Lung microvascular endothelial cell (primary cell): ENCODE measurements around the gene ANKRD13D. TPM values are rescaled to one million over a fixed set of nuclear protein-coding genes. Genes with fewer than 3 reads are reported as not detected.
A peak's percentile ranks its signal among the peaks of the same experiment; 100 is the strongest.

Source experiments
- DNase-seq, 2 donors: peaks; one replicate each; pipeline versions ENCODE4 v3.0.0 to v3.0.0-alpha.2; 2010; ENCODE audit warnings: low read depth in 2 of 2
- total RNA-seq: library from RNA; depleted of rRNA; stranded (reverse); fragments of >200 nt; gene quantifications from 2 replicates; pipeline ENCODE4 v1.2.1, GENCODE V29; 2014

The ANKRD13D gene
- total RNA-seq, 1 donor from 2014 or later = 30.2 TPM

DNA sequence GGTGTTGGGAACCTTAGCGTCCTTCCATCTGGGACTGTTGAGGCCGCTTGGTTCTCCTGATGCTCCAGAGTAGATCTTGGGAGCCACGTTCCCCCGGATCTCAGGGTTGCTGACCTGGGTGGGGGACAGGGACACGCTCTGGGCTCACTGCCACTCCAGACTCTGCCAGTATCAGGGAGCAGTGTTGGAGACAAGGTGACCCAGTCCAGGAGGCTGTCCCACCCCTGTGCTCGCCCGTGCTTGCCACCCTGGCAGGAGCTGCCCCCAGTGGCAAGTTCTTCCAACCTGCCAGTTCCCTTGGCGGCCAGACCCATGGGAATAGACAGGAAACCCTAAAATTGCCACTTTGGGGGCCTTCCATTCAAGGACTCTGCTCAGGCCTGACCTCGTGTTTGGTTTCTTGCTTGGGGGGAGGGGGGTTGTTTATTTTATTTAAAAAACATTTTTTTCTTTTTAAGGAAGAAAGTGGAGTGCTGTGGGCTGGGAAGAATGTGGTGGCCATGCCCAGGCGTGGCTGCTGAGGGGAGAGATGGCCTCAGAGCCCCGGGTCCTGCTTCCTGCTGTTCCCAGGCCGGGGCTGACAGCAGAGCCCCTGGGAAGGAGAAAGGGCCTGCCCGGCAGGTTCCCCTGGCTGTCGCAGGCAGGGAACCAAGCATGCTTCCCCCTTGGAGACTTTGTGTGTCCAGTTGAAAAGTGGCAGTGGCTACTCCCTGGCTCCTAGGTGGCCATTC lies 15.7 kb upstream of the ANKRD13D start:
- no peak for DNase-seq

DNA sequence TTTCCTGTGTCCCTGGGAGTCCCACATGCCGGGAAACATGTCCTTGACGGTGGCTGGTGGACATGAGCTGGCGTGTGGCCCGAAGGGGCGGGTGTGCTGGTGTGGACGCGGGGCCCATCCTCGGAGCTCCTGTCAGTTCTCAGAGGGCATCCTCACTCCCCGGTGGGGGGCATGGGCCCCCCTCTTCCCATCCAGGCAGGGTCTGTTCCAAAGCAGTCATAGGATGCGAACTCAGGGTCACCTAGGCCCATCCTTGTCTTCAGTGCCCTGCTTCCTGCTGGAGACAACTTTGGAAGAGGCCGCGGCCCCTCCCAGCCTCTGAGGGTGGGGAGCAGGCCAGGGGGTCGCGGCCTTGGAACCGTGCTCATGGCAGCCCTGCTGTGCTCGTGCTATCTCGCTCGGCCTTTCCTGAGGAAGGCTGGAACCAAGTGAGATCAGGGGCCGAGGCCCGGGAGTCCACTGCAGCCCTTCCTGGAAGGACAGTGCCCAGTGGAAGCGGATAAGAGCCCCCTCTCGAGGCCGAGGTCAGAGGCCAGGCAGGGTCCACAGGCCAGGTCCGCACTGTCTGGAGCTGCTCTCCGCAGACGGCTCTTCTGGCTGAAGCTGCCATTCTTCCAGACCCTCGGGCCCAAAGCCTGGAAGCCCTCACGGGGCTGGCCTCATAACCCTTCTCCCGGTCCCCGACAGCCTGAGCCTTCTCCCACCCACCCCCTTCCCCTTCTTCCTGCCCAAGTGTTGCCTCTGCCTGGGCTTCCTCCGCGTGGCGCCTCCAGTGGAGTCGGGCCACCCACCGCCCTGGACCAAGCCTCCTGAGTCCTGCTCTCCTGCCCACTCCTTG lies 14.1 kb upstream of the ANKRD13D start:
- peak in 1 of 2 donors; percentile 30 for DNase-seq

DNA sequence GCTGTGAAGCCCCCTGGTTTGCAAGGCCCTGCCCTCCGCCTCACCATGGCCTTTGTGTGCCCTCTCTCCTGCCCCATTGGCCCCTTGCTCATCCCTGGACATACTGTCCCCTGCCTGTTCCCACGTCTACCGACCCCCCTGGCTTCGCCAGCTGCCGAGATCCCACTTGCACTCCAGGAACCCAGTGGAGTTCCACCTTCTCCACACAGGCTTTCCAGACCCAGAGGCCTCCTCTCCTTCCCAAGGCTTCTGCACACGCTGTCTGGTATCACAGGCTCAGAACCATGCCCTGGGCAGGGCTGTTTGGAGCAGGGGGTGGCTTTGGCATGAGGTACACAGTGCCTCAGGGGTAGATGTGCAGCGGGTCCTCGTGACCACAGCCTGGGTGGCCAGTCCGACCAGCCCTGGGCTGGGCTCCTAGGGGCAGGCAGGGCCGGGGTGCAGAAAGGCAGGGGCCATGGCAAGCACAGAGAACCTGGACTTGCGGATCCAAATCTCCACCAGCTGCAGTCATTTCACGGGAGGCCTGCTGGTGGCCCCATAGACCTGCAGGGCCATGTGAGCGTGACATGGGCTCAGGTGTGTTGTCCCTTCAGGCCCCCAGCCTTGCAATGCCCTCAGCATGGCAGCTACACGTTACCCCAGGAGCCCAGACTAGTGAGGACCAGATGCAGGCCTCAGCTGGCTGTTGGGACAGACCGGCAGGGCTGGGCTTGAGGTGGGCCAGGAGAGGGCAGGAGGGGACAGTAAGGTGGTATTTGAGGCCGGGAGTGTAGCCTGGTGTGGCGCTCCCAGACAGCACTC lies 13.3 kb upstream of the ANKRD13D start:
- DNase-seq = no peak

DNA sequence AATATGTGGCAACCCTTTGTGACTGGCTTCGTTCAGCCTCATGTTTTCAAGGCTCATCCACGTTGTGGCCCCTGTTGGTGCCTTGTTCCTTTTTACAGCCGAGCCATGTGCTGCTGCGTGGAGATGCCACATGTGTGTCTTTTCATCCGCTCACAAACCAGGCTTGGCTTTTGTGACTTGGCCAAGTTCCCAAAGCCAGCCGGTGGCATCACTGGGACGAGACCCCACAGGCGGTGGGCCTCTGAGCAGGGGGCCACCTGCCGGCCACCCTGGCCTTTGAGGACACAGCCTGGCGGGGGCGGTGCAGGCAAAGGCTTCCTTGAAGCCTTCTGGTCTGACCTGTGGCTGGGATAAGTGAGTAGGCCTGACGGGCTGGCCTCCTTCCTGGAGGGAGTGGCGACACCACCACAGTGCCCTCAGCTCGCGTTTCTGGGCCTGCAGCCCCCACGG lies 12.3 kb upstream of the ANKRD13D start:
- DNase-seq = peak; percentile 40 to 74

DNA sequence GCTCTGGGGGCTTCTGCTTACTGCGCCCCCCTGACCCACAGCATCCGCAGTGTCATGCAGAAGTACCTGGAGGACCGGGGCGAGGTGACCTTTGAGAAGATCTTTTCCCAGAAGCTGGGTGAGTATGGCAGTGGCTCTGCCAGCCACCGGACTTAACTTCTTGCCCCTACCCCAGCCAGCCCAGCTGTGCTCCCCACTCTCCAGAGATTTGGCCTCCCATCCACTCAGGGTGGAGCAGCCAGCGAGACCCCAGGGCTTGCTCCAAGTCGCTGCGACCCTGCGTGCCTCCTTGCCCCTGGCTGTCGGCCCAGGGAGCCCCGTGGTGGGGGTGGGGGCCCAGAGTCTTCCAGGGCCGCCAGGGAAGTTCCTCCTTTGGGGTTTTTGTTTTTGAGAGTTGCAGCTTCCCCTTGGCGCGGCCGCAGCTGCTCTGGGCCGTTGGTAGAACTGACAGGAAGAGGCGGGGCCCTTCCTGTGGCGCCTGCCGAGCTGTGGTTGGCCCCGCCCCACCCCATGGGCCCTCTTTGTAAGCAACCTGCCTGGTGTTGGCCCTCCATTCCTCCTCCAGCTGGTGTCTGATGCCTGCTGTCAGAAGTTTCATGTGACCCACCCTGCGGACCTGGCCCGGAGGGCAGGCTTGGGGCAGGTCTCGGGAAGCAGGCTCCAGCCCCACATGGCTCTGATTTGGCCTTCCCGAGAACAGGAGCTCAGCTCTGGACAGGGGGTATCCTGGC lies 11.7 kb upstream of the ANKRD13D start:
- peak; percentile 84 to 90 for DNase-seq

DNA sequence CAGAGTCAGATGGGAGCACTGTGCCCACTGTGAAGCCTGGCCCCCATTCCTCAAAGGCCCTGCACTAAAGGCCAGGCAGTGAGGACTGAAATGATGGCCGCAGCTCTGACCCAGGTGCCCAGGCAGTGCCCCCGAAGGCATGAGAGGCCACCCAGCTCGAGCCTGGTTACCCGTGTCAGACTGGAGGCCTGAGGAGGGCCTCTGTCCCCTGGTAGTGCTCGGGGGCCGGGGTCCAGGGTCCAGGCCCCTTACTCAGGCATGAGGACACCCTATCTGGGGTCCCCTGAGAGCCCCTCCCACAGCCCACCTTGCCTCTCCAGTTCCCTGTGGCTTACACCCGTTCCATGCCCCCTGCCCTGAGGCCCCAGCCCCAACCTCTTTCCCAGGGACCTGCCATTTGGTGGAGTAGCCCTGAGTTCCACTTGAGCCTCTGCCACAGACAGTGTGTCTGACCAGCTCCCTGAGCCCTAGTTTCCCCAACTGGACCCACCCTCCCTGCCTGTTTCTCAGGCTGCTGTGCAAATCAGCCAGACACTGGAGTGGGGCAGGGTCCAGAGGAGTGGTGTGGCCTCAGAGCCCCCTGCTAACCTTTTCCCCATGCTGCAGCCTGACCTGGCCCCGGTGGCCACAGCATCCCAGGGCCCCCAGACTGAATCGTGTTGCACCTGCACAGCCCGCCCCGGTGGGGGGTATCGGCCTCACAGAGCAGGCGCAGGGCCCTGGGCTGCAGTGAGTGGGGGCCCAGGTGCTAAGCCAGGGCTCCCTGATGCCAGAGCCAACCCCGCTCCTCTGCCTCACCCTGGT lies 10.8 kb upstream of the ANKRD13D start:
- no peak for DNase-seq

DNA sequence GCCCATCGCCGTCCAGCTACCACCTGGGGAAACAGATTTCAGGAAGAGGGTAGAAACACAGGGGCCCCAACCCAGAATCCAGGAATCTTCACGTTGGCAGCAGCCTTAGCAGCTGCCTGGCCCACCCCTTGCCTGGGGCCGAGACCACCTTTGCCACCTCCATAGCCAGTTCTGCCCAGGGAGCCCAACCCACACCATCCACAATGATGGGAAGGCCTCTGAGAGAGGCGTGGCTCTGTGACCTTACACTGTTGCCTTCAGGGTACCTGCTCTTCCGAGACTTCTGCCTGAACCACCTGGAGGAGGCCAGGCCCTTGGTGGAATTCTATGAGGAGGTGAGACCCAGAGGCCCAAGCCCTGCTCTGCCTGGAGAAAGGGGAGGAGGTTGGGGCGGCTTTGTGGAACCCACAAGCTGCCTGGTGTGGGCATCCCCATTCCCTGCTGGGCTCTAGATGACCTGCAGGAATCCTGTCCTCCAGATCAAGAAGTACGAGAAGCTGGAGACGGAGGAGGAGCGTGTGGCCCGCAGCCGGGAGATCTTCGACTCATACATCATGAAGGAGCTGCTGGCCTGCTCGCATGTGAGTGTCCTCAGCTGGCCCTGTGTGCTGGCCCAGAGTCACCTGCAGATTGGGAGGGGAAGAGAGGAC lies 10.0 kb upstream of the ANKRD13D start:
- no peak for DNase-seq

DNA sequence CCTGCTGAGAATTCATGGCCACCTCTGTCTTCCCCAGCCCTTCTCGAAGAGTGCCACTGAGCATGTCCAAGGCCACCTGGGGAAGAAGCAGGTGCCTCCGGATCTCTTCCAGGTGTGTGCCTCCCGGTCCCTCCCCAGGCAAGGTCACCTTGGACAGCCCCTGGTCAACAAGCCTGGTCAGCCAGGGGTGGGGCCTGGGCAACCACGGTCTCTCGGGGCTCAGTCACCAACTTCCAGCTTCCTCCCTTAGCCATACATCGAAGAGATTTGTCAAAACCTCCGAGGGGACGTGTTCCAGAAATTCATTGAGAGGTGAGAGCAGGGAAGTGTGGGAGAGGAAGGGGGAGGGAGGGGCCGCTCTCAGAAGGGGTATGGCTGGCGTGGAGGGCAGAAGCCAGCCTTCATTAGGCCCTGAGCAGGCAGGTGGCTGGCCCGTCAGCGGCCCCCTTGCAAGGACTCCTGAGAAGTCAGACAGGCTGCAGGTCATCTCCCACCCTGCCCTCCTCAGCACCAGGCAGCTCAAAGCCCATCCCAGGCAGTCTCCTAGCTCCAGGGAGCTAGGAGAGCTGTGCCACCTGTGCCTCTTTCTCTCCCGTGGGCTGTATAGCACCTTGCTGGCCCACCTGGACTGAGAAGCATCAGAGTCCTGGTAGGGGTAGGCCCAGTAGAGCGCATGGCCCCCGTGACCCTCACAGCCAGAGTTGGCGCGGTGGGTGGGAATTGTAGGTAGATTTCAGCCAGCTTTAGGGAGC lies 9.3 kb upstream of the ANKRD13D start:
- DNase-seq = no peak

DNA sequence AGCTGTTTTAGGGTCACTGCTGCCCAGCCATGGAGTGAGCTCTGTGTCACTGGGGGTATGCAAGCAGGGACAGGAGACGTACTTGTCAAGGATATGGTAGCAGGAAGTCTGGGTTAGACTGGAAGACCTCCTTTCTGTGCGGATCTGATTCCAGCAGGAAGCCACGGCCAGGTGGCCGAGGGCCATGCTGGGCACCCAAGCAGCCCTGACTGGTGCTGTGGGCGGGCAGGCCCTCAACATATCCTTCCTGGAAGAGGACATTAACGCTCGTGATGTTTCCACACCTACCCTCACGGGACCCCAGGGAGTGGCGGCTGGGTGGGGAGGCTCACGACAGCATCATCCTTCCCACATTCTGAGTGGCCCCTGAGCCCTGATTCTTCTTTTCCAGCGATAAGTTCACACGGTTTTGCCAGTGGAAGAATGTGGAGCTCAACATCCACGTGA lies 8.7 kb upstream of the ANKRD13D start:
- no peak for DNase-seq

DNA sequence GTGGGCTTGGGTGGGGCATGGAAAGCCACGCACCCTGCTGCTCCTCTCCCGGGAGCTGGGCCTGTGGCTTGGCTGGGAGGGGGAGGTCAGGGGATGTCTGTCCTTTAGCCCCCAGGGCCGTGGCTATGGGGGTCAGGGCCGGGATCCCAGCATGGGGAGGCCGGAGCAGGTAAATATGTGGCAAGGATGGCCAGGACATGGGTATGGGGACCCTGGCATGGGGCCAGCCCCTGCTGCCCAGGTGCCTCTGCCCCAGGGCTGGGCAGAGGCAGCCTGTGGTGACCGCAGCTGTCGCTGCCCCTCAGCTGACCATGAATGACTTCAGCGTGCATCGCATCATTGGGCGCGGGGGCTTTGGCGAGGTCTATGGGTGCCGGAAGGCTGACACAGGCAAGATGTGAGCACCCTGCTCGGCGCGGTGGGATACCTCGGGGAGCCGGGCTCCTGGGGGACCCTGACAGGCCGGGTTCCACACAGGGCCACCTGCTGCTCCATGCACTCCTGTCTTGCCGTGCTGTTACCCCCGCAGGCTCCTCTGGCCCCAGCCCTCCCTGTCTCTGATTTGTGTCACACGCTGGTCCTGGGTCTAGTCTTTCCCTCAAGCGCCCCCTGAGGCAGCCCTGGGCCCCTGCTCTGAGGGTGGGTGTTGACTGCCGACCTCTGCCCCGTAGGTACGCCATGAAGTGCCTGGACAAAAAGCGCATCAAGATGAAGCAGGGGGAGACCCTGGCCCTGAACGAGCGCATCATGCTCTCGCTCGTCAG lies 8.1 kb upstream of the ANKRD13D start:
- DNase-seq = no peak

DNA sequence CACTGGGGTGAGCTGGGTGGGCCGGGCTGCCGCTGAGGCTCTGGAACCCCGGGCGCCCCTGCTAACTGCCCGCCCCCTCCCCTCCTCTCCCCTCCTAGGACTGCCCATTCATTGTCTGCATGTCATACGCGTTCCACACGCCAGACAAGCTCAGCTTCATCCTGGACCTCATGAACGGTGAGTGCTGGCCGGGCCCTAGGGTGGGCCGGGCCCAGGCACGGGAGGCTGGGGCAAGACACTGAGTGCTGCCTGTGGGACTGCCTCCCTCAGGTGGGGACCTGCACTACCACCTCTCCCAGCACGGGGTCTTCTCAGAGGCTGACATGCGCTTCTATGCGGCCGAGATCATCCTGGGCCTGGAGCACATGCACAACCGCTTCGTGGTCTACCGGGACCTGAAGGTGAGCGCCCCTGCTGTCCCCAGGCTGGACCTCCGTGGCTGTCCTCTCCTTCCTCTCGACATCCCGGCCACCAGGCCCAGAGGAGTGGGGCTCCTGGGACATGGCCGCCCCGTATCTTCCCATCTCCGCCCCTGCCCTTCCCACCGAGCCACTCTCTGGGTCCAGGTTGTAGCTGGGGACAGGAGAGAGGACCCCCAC lies 7.5 kb upstream of the ANKRD13D start:
- no peak for DNase-seq

DNA sequence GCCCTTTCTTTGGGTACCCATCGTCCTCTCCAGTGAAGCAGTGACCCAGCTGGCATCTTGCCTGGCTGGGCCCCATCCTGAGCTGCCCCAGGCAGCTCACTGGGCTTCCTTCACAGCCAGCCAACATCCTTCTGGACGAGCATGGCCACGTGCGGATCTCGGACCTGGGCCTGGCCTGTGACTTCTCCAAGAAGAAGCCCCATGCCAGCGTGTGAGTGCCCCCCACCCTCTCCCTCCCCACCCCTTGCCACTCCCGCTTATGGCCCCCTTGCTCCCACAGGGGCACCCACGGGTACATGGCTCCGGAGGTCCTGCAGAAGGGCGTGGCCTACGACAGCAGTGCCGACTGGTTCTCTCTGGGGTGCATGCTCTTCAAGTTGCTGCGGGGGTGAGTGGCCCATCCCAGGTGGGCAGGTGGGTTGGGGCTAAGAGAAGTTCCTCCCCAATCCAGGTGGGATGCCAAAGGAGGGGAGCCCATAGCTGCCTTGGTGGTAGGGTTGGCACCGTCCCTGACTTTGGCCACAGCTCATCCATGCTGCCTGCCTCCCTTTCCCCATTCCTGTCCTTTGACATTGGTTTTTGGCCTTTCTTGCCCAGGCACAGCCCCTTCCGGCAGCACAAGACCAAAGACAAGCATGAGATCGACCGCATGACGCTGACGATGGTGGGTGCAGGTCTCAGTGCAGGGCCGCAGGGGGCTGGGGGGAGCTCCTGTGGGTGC lies 6.8 kb upstream of the ANKRD13D start:
- DNase-seq = no peak

DNA sequence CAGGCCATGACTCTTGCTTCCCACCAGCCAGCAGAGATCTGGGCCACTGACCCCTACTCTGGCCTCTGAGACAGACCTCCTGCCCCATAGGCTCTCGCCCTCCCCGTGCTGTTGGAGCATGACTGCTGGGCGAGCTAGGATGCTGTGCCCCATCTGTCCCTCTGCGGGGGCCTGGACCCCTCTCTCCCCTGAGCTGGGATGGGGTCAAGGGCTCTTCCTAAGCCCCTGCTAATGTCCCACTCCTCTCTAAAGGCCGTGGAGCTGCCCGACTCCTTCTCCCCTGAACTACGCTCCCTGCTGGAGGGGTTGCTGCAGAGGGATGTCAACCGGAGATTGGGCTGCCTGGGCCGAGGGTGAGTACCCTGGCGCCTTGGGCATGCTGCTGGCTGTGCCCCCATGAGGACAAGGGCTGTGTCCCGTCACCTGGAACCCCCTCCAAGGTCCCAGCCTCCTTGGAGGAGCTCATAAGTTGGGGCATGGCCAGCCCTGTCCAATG lies 6.2 kb upstream of the ANKRD13D start:
- no peak for DNase-seq

DNA sequence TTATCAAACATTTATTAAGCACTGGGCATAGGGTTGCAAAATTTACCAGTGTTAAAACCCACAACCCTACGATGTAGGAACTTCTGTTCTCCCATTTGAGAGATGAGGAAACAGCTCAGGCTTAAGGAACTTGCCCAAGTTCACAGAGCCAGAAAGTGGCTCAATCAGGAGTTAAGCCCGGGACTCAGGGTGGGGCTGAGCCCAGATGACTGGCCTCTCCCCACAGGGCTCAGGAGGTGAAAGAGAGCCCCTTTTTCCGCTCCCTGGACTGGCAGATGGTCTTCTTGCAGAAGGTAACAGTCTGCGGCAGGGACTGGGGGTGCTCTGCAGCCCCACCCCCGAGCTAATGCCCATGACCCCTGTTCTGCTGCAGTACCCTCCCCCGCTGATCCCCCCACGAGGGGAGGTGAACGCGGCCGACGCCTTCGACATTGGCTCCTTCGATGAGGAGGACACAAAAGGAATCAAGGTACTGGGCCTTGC lies 5.6 kb upstream of the ANKRD13D start:
- no peak for DNase-seq

DNA sequence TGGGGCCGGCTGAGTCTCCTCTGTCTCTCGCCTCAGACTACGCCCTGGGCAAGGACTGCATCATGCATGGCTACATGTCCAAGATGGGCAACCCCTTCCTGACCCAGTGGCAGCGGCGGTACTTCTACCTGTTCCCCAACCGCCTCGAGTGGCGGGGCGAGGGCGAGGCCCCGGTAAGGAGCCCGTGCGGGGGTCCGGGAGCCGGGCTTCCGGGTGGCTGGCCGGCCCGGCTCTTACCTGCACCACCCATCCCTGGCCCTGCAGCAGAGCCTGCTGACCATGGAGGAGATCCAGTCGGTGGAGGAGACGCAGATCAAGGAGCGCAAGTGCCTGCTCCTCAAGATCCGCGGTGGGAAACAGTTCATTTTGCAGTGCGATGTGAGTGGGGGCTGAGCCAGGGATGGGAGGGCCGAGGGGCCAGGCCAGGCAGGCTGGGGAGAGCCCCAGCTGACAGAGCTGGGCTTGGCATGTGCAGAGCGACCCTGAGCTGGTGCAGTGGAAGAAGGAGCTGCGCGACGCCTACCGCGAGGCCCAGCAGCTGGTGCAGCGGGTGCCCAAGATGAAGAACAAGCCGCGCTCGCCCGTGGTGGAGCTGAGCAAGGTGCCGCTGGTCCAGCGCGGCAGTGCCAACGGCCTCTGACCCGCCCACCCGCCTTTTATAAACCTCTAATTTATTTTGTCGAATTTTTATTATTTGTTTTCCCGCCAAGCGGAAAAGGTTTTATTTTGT lies 4.1 kb upstream of the ANKRD13D start:
- no peak for DNase-seq
